NCI-H510A (cell line): ENCODE data around the gene PLBD2.
A peak's percentile ranks its signal among the peaks of the same experiment; 100 is the strongest.

ENCODE experiments used
- DNase-seq: peaks from one replicate; lab custom pipeline; 2025; lab: John Stamatoyannopoulos, UW

The PLBD2 gene

GRCh38 chr12:113358381-113359132 is at the start of gene PLBD2:
PLBD2 (plus strand) TSS chr12:113358587; CDS start chr12:113358601, 14 bp downstream.
- peak; percentile 86 for DNase-seq

- no peak for DNase-seq
Observed at GRCh38 chr12:113310489-113310888, 47.9 kb upstream of the PLBD2 start.

GRCh38 chr12:113314121-113314529 is 44.3 kb upstream of the PLBD2 start:
- DNase-seq = no peak

- no peak for DNase-seq
Observed at GRCh38 chr12:113315358-113315757, 43.0 kb upstream of the PLBD2 start.

- DNase-seq = no peak
Observed at GRCh38 chr12:113316155-113316554, 42.2 kb upstream of the PLBD2 start.

GRCh38 chr12:113317122-113317521 is 41.3 kb upstream of the PLBD2 start:
- no peak for DNase-seq

- no peak for DNase-seq
Observed at GRCh38 chr12:113318046-113318656, 40.2 kb upstream of the PLBD2 start.

- no peak for DNase-seq
Observed at GRCh38 chr12:113318900-113319628, 39.3 kb upstream of the PLBD2 start.

- no peak for DNase-seq
Observed at GRCh38 chr12:113320401-113320800, 38.0 kb upstream of the PLBD2 start.

- DNase-seq = no peak
Observed at GRCh38 chr12:113322343-113322742, 36.0 kb upstream of the PLBD2 start.

- no peak for DNase-seq
Observed at GRCh38 chr12:113325916-113326315, 32.5 kb upstream of the PLBD2 start.

GRCh38 chr12:113326775-113327395 is 31.5 kb upstream of the PLBD2 start:
- DNase-seq = no peak

- no peak for DNase-seq
Observed at GRCh38 chr12:113328368-113328889, 30.0 kb upstream of the PLBD2 start.

GRCh38 chr12:113329022-113329790 is 29.2 kb upstream of the PLBD2 start:
- DNase-seq = no peak

GRCh38 chr12:113329791-113330417 is 28.5 kb upstream of the PLBD2 start:
- no peak for DNase-seq

GRCh38 chr12:113330505-113330904 is 27.9 kb upstream of the PLBD2 start:
- DNase-seq = no peak

- no peak for DNase-seq
Observed at GRCh38 chr12:113332688-113333417, 25.5 kb upstream of the PLBD2 start.

GRCh38 chr12:113333418-113333750 is 25.0 kb upstream of the PLBD2 start:
- DNase-seq = no peak

GRCh38 chr12:113333877-113334785 is 24.3 kb upstream of the PLBD2 start:
- no peak for DNase-seq
